Muscle of leg (tissue), 11 donors: ENCODE results near the gene KCNQ1OT1. TPM values are rescaled to one million over a fixed set of nuclear protein-coding genes. Genes with fewer than 3 reads are reported as not detected.
A peak's percentile ranks its signal among the peaks of the same experiment; 100 is the strongest.

Experiments used
- DNase-seq: peaks from one replicate; pipeline ENCODE4 v3.0.0; 2013
- H3K27ac ChIP-seq: one replicate; pipeline ENCODE4 v1.5.1; 2013; ENCODE audit warnings: mild to moderate bottlenecking, low read length, control low read depth
- H3K27me3 ChIP-seq: one replicate; pipeline ENCODE4 v1.6.1; 2013; ENCODE audit warnings: low read length; ENCODE audit not compliant: control insufficient read depth, insufficient read depth
- H3K36me3 ChIP-seq: one replicate; pipeline ENCODE4 v1.6.1; 2013; ENCODE audit warnings: low read length; ENCODE audit not compliant: control insufficient read depth, insufficient read depth
- H3K4me1 ChIP-seq: one replicate; pipeline ENCODE4 v1.6.1; 2013; ENCODE audit warnings: low read length; ENCODE audit not compliant: control insufficient read depth, insufficient read depth
- H3K4me3 ChIP-seq: one replicate; pipeline ENCODE4 v1.5.1; 2013; ENCODE audit warnings: low read length, control low read depth
- H3K9me3 ChIP-seq: replicated peaks from 2 replicates; pipeline ENCODE4 v1.6.1; 2013; ENCODE audit warnings: low read depth, low read length; ENCODE audit not compliant: control insufficient read depth
- WGBS: methylation state at CpG from one replicate; pipeline ENCODE4 v1.1.5; 2013; ENCODE audit warnings: missing lambda C conversion rate; ENCODE audit not compliant: insufficient coverage; 5-methylcytosine and 5-hydroxymethylcytosine counted together
- polyA plus RNA-seq, 8 donors: library from polyadenylated mRNA; unstranded; fragments of 120-200 nt; gene quantifications; one replicate each; pipeline versions ENCODE4 v1.2.1 to v1.2.3, GENCODE V29; 2013; ENCODE audit warnings: inconsistent platforms in 1 of 8, low replicate concordance in 1 of 8; ENCODE audit not compliant: insufficient read length in 8 of 8, insufficient read depth in 1 of 8
- total RNA-seq: library from RNA; stranded (reverse); fragments of 120-200 nt; gene quantifications from one replicate; pipeline ENCODE4 v1.2.4, GENCODE V29; 2013

The KCNQ1OT1 gene
- total and polyA plus RNA-seq, 9 donors, result 0.45 to 10.8 (median 1.00) TPM

- no peaks in the 10 kb centered on the region for H3K36me3 ChIP-seq
- no peaks in the 10 kb centered on the region for H3K27me3 ChIP-seq
- DNase-seq, result peak; percentile 17
- H3K4me1 ChIP-seq, result peaks cover 59% of the 10 kb centered on the region
- WGBS, result 80% methylated on average over 18 of the region's 21 CpGs
- H3K4me3 ChIP-seq, result no peak overlapping the region
- H3K9me3 ChIP-seq, result no peaks in the 10 kb centered on the region
- no peak overlapping the region for H3K27ac ChIP-seq
Observed at GRCh38 chr11:2743427-2744110, 43.8 kb upstream of the KCNQ1OT1 start.

GRCh38 chr11:2742611-2743426 lies 43.0 kb upstream of the KCNQ1OT1 start:
- peaks cover 59% of the 10 kb centered on the region for H3K4me1 ChIP-seq
- DNase-seq, result peak; percentile 27
- no peak overlapping the region for H3K4me3 ChIP-seq

GRCh38 chr11:2742201-2742600 lies 42.4 kb upstream of the KCNQ1OT1 start:
- 78% methylated on average over 5 of the region's 5 CpGs for WGBS
- no peaks in the 10 kb centered on the region for H3K27me3 ChIP-seq
- no peak overlapping the region for H3K4me3 ChIP-seq
- peak overlapping the region; percentile 42 for H3K27ac ChIP-seq
- H3K9me3 ChIP-seq, result no peaks in the 10 kb centered on the region
- H3K36me3 ChIP-seq, result no peaks in the 10 kb centered on the region
- DNase-seq, result no peak
- H3K4me1 ChIP-seq, result peaks cover 65% of the 10 kb centered on the region

More at GRCh38 chr11:2742611-2743426, 43.0 kb upstream of the KCNQ1OT1 start:
- 61% methylated on average over 16 of the region's 20 CpGs for WGBS
- no peak overlapping the region for H3K27ac ChIP-seq
- H3K9me3 ChIP-seq, result no peaks in the 10 kb centered on the region
- no peaks in the 10 kb centered on the region for H3K36me3 ChIP-seq
- no peaks in the 10 kb centered on the region for H3K27me3 ChIP-seq

GRCh38 chr11:2741377-2742131 lies 41.8 kb upstream of the KCNQ1OT1 start:
- WGBS, result 18% methylated on average over 13 of the region's 18 CpGs
- DNase-seq, result peak; percentile 62
- H3K4me1 ChIP-seq, result peaks cover 68% of the 10 kb centered on the region
- H3K27me3 ChIP-seq, result peaks cover 1% of the 10 kb centered on the region
- no peak overlapping the region for H3K4me3 ChIP-seq
- H3K36me3 ChIP-seq, result no peaks in the 10 kb centered on the region
- no peaks in the 10 kb centered on the region for H3K9me3 ChIP-seq
- peak overlapping the region; percentile 55 for H3K27ac ChIP-seq

- H3K4me1 ChIP-seq, result peaks cover 68% of the 10 kb centered on the region
- peak overlapping the region; percentile 55 for H3K27ac ChIP-seq
- 66% methylated on average over 6 of the region's 7 CpGs for WGBS
- DNase-seq, result no peak
- H3K36me3 ChIP-seq, result no peaks in the 10 kb centered on the region
- peaks cover 3% of the 10 kb centered on the region for H3K27me3 ChIP-seq
- H3K9me3 ChIP-seq, result no peaks in the 10 kb centered on the region
- H3K4me3 ChIP-seq, result no peak overlapping the region
Observed at GRCh38 chr11:2741006-2741376, 41.2 kb upstream of the KCNQ1OT1 start.

GRCh38 chr11:2740275-2740940 lies 40.6 kb upstream of the KCNQ1OT1 start:
- WGBS, result 91% methylated on average over 15 of the region's 17 CpGs

GRCh38 chr11:2739531-2740274 lies 39.9 kb upstream of the KCNQ1OT1 start:
- H3K4me1 ChIP-seq, result peaks cover 70% of the 10 kb centered on the region
- DNase-seq, result no peak

More at GRCh38 chr11:2740275-2740940, 40.6 kb upstream of the KCNQ1OT1 start:
- Histone ChIP-seq H3K9me3 (no peaks in the 10 kb centered on the region), H3K36me3 (no peaks in the 10 kb centered on the region), H3K27me3 (peaks cover 3% of the 10 kb centered on the region), H3K4me1 (peaks cover 68% of the 10 kb centered on the region), H3K27ac (no peak overlapping the region), H3K4me3 (no peak overlapping the region)
- DNase-seq, result no peak

GRCh38 chr11:2738551-2739431 lies 39.0 kb upstream of the KCNQ1OT1 start:
- 91% methylated on average over 13 of the region's 14 CpGs for WGBS
- Histone ChIP-seq H3K27me3 (peaks cover 3% of the 10 kb centered on the region), H3K27ac (no peak overlapping the region), H3K36me3 (no peaks in the 10 kb centered on the region), H3K9me3 (no peaks in the 10 kb centered on the region), H3K4me1 (peaks cover 71% of the 10 kb centered on the region), H3K4me3 (no peak overlapping the region)
- no peak for DNase-seq

More at GRCh38 chr11:2739531-2740274, 39.9 kb upstream of the KCNQ1OT1 start:
- Histone ChIP-seq H3K9me3 (no peaks in the 10 kb centered on the region), H3K27me3 (peaks cover 3% of the 10 kb centered on the region), H3K4me3 (no peak overlapping the region), H3K36me3 (no peaks in the 10 kb centered on the region), H3K27ac (no peak overlapping the region)
- 83% methylated on average over 11 of the region's 18 CpGs for WGBS
